Measurements from ENCODE around the gene TPPP. TPM values are rescaled to one million over a fixed set of nuclear protein-coding genes. Genes with fewer than 3 reads are reported as not detected.

TPPP gene
- polyA plus RNA-seq, 2 of the 4 experiments (the other 2 are of a cell fraction): 1.0 to 1.4 TPM

DNA sequence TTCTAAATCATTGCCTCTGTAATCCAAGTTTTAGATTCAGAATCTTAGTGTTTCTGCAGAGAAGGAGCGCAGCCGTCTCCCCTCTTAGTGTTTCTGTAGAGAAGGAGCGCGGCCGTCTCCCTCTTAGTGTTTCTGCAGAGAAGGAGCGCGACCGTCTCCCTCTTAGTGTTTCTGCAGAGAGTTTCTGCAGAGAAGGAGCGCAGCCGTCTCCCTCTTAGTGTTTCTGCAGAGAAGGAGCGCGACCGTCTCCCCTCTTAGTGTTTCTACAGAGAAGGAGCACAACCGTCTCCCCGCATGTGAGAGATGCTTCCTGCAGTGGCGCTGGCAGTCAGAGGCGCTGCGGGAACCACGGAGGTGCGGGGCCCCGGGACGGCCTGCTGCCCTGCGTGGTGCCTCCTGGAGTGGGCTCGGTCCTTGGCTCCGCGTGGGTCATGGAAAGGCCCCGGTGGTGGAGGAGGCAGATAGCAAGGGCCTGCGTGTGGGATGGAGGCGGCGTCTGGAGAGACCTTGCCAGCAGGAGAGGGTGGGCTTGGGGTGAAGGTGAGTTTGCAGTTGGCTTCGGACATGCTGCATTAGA lies 70.1 kb downstream of the TPPP start:
- no peak for FAIRE-seq
- Histone ChIP-seq H3K4me2 (no peak overlapping the region), H3K9me3 (no peaks in the 10 kb centered on the region), H3K4me3 (no peak overlapping the region), H3K27ac (no peak overlapping the region), H3K4me1 (no peaks in the 10 kb centered on the region)
- ATAC-seq: no peak
- ChIA-PET POLR2A (no interaction called here), CTCF (interaction anchor here (0.7 kb wide), 1 partner anchor 157 kb away, joined by 3 read pairs; no protein-coding TSS in a partner anchor)
- TF ChIP-seq, protein P1, sequence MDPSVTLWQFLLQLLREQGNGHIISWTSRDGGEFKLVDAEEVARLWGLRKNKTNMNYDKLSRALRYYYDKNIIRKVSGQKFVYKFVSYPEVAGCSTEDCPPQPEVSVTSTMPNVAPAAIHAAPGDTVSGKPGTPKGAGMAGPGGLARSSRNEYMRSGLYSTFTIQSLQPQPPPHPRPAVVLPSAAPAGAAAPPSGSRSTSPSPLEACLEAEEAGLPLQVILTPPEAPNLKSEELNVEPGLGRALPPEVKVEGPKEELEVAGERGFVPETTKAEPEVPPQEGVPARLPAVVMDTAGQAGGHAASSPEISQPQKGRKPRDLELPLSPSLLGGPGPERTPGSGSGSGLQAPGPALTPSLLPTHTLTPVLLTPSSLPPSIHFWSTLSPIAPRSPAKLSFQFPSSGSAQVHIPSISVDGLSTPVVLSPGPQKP (IDR thresholded peaks at IDR 0.05; ENCODE audit: low read depth, low read length): no peak
- TF ChIP-seq KDM5A (IDR thresholded peaks at IDR 0.05) (no peak), ZNF302 (CRISPR knock-in tag; IDR thresholded peaks at IDR 0.05) (no peak), CHD2 (IDR thresholded peaks at IDR 0.05; ENCODE audit: low read length, partially characterized antibody) (no peak), NR3C1 (IDR thresholded peaks at IDR 0.05) (no peak), RNF2 (IDR thresholded peaks at IDR 0.05; ENCODE audit: borderline replicate concordance, low read depth) (no peak), JUN (IDR thresholded peaks at IDR 0.05) (no peak), RARB (CRISPR knock-in tag; IDR thresholded peaks at IDR 0.05) (no peak), RAD21 (conservative IDR thresholded peaks at IDR 0.05 in 1 of 2, IDR thresholded peaks at IDR 0.05 in 1 of 2) (no peak), RFX5 (IDR thresholded peaks at IDR 0.05) (no peak)
- TF ChIP-seq, protein P2, sequence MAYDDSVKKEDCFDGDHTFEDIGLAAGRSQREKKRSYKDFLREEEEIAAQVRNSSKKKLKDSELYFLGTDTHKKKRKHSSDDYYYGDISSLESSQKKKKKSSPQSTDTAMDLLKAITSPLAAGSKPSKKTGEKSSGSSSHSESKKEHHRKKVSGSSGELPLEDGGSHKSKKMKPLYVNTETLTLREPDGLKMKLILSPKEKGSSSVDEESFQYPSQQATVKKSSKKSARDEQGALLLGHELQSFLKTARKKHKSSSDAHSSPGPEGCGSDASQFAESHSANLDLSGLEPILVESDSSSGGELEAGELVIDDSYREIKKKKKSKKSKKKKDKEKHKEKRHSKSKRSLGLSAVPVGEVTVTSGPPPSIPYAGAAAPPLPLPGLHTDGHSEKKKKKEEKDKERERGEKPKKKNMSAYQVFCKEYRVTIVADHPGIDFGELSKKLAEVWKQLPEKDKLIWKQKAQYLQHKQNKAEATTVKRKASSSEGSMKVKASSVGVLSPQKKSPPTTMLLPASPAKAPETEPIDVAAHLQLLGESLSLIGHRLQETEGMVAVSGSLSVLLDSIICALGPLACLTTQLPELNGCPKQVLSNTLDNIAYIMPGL (CRISPR knock-in tag; IDR thresholded peaks at IDR 0.05; ENCODE audit: borderline replicate concordance): no peak
- TF ChIP-seq, protein P3, sequence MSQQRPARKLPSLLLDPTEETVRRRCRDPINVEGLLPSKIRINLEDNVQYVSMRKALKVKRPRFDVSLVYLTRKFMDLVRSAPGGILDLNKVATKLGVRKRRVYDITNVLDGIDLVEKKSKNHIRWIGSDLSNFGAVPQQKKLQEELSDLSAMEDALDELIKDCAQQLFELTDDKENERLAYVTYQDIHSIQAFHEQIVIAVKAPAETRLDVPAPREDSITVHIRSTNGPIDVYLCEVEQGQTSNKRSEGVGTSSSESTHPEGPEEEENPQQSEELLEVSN (IDR thresholded peaks at IDR 0.05; ENCODE audit: borderline replicate concordance, low read depth): no peak
- 98% methylated on average over 27 of the region's 31 CpGs for WGBS (ENCODE audit: missing lambda C conversion rate)
- no peak for DNase-seq (ENCODE audit: low read depth in 1 of 2, low spot score in 1 of 2)

DNA sequence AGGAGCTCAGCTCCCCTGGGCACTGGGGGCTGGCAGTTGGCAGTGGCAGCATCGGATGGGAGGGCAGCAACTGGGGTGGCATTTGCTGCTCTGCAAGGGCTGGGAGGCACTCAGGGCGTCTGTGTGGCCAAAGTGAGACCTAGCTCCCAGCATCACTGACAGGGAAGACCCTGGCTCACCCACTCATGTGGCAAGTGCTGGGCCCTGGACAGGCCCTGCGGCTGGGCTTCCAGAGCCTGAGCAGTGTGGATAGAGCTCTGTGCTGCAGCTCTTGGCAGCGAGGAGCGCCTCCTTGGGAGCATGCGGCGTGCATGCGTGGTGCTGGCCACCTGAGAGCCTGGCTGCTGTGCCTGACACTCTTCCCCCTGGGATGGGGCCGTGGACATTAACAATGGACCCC lies 70.8 kb downstream of the TPPP start:
- POLR2A ChIA-PET: no interaction called here
- peak; percentile 15 to 58; a peak in 3 of 6 replicates for ATAC-seq
- TF ChIP-seq HOXB13 (CRISPR knock-in tag; IDR thresholded peaks at IDR 0.05; ENCODE audit: low read depth) (no peak), TFCP2L1 (CRISPR knock-in tag; IDR thresholded peaks at IDR 0.05) (no peak), SREBF2 (IDR thresholded peaks at IDR 0.05) (no peak), KDM5A (IDR thresholded peaks at IDR 0.05) (no peak), SMC3 (IDR thresholded peaks at IDR 0.05) (no peak), ZFP36 (IDR thresholded peaks at IDR 0.05; ENCODE audit: borderline replicate concordance, partially characterized antibody) (no peak), GATA3 (IDR thresholded peaks at IDR 0.05; ENCODE audit: borderline replicate concordance) (no peak), CBX8 (IDR thresholded peaks at IDR 0.05) (no peak), JUN (IDR thresholded peaks at IDR 0.05) (no peak), PHF8 (IDR thresholded peaks at IDR 0.05; ENCODE audit: borderline replicate concordance, low read depth) (no peak), RARB (CRISPR knock-in tag; IDR thresholded peaks at IDR 0.05) (no peak), HDAC2 (IDR thresholded peaks at IDR 0.05) (no peak)
- TF ChIP-seq, protein P4, sequence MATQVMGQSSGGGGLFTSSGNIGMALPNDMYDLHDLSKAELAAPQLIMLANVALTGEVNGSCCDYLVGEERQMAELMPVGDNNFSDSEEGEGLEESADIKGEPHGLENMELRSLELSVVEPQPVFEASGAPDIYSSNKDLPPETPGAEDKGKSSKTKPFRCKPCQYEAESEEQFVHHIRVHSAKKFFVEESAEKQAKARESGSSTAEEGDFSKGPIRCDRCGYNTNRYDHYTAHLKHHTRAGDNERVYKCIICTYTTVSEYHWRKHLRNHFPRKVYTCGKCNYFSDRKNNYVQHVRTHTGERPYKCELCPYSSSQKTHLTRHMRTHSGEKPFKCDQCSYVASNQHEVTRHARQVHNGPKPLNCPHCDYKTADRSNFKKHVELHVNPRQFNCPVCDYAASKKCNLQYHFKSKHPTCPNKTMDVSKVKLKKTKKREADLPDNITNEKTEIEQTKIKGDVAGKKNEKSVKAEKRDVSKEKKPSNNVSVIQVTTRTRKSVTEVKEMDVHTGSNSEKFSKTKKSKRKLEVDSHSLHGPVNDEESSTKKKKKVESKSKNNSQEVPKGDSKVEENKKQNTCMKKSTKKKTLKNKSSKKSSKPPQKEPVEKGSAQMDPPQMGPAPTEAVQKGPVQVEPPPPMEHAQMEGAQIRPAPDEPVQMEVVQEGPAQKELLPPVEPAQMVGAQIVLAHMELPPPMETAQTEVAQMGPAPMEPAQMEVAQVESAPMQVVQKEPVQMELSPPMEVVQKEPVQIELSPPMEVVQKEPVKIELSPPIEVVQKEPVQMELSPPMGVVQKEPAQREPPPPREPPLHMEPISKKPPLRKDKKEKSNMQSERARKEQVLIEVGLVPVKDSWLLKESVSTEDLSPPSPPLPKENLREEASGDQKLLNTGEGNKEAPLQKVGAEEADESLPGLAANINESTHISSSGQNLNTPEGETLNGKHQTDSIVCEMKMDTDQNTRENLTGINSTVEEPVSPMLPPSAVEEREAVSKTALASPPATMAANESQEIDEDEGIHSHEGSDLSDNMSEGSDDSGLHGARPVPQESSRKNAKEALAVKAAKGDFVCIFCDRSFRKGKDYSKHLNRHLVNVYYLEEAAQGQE (IDR thresholded peaks at IDR 0.05): no peak
- H3K27ac ChIP-seq: no peak overlapping the region
- H3K9me3 ChIP-seq: no peaks in the 10 kb centered on the region
- no peak overlapping the region for H3K4me3 ChIP-seq
- no peak overlapping the region for H3K4me2 ChIP-seq
- WGBS (ENCODE audit: missing lambda C conversion rate): 65% methylated on average over 4 of the region's 9 CpGs
- CTCF ChIA-PET: interaction anchor here (0.7 kb wide), 1 partner anchor 156 kb away, joined by 3 read pairs; no protein-coding TSS in a partner anchor
- H3K4me1 ChIP-seq: no peaks in the 10 kb centered on the region
- no peak for FAIRE-seq
- no peak for DNase-seq (ENCODE audit: low read depth in 1 of 2, low spot score in 1 of 2)
